Myocyte (in vitro differentiated cells): ENCODE measurements around the gene PDCD1LG2. TPM values are rescaled to one million over a fixed set of nuclear protein-coding genes. Genes with fewer than 3 reads are reported as not detected.
"Not testable (repeated sequence)": the region's sequence is repeated elsewhere in the genome, so short reads cannot be mapped to it uniquely, and the experiment has no call there.

ENCODE experiments used
- DNase-seq: peaks from one replicate; pipeline ENCODE4 v3.0.0-alpha.2; 2012; ENCODE audit warnings: low read depth
- polyA plus RNA-seq: library from polyadenylated mRNA; unstranded; fragments of >200 nt; gene quantifications from one replicate; pipeline ENCODE4 v1.2.1, GENCODE V29; 2012; ENCODE audit warnings: missing spikeins
- total RNA-seq: library from RNA; depleted of rRNA; stranded (reverse); fragments of >200 nt; gene quantifications from 2 replicates; pipeline ENCODE4 v1.2.3, GENCODE V29; 2014

PDCD1LG2 gene
- 4.1 and 4.7 TPM in 2 replicates for total RNA-seq
- polyA plus RNA-seq = 2.0 TPM

- DNase-seq = peak; percentile 50
Observed at GRCh38 chr9:5510360-5510931, at the start of gene PDCD1LG2. Gene PDCD1LG2 (plus strand): TSS chr9:5510531. CDS start chr9:5522547, 12,016 bp downstream.

- not testable (repeated sequence) for DNase-seq
Observed at GRCh38 chr9:5464831-5465330, 45.5 kb upstream of the PDCD1LG2 start.

- no peak for DNase-seq
Observed at GRCh38 chr9:5466005-5466404, 44.3 kb upstream of the PDCD1LG2 start.

GRCh38 chr9:5466766-5467165 is 43.6 kb upstream of the PDCD1LG2 start:
- no peak for DNase-seq

GRCh38 chr9:5468850-5469249 is 41.5 kb upstream of the PDCD1LG2 start:
- no peak for DNase-seq

DNA sequence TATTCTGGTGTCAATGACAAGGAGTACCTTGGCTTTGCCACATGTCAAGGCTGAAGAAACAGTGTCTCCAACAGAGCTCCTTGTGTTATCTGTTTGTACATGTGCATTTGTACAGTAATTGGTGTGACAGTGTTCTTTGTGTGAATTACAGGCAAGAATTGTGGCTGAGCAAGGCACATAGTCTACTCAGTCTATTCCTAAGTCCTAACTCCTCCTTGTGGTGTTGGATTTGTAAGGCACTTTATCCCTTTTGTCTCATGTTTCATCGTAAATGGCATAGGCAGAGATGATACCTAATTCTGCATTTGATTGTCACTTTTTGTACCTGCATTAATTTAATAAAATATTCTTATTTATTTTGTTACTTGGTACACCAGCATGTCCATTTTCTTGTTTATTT is 40.2 kb upstream of the PDCD1LG2 start:
- DNase-seq = no peak

GRCh38 chr9:5470816-5471215 is 39.5 kb upstream of the PDCD1LG2 start:
- no peak for DNase-seq

DNA sequence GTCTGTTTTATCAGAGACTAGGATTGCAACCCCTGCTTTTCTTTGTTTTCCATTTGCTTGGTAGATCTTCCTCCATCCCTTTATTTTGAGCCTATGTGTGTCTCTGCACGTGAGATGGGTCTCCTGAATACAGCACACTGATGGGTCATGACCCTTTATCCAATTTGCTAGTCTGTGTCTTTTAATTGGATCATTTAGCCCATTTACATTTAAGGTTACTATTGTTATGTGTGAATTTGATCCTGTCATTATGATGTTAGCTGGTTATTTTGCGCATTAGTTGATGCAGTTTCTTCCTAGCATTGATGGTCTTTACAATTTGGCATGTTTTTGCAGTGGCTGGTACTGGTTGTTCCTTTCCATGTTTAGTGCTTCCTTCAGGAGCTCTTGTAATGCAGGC is 34.7 kb upstream of the PDCD1LG2 start:
- not testable (repeated sequence) for DNase-seq

GRCh38 chr9:5478206-5478605 is 32.1 kb upstream of the PDCD1LG2 start:
- DNase-seq = no peak

- DNase-seq = no peak
Observed at GRCh38 chr9:5479994-5480694, 30.2 kb upstream of the PDCD1LG2 start.

DNA sequence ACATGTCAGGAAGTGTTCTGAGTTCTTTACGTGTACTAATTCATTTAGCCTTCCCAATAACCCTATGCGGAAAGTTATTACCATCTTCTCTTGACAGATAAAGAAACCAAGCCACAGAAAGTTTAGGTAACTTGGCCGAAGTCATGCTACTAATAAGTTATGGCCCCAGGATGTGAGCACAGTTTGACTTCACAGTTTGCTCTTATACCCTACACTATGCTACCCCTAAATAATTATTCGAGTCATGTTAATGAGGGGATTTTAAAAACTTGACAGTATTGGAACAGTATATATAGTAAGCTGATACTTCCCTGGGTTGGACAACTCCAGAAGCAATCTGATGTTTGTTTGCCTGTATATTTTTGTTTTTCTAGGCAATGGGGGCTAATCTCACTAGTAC is 29.4 kb upstream of the PDCD1LG2 start:
- no peak for DNase-seq

DNA sequence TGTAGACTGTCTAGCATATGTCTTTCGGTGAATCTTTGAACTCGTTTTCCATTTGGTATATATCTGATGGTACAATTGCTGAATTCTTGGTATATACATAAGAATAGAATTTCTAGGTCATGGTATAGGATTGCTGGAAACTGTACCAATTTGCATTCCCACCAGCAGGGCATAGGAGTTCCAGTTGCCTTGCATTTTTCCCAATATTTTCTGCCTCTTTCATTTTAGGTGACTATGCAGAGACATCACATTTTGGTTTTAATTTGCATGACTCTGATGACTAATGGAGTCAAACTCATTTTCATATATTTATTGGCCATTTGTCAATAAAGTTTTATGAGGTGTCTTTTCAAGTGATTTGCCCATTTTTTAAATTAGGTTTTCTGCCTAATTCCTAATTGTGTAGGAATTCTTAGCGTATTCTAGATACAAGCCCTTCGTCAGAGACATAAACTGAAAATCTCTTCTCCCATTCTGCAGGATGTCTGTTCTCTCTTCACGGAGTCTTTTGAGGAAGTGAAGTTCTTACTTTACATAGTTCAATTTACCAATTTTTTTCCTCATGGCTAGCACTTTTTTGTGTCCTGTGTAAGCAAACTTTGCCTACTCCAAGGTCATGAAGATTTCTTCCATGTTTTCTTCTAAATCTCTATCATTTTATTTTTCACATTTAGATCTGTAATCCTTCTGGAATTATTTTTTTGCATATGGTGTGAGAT is 28.9 kb upstream of the PDCD1LG2 start:
- no peak for DNase-seq

- DNase-seq = no peak
Observed at GRCh38 chr9:5482194-5482593, 28.1 kb upstream of the PDCD1LG2 start.

- DNase-seq = no peak
Observed at GRCh38 chr9:5483306-5483705, 27.0 kb upstream of the PDCD1LG2 start.

GRCh38 chr9:5485378-5486085 is 24.8 kb upstream of the PDCD1LG2 start:
- no peak for DNase-seq

GRCh38 chr9:5486988-5487387 is 23.3 kb upstream of the PDCD1LG2 start:
- DNase-seq = no peak

- no peak for DNase-seq
Observed at GRCh38 chr9:5488221-5489008, 21.9 kb upstream of the PDCD1LG2 start.

- no peak for DNase-seq
Observed at GRCh38 chr9:5489630-5490490, 20.5 kb upstream of the PDCD1LG2 start.

DNA sequence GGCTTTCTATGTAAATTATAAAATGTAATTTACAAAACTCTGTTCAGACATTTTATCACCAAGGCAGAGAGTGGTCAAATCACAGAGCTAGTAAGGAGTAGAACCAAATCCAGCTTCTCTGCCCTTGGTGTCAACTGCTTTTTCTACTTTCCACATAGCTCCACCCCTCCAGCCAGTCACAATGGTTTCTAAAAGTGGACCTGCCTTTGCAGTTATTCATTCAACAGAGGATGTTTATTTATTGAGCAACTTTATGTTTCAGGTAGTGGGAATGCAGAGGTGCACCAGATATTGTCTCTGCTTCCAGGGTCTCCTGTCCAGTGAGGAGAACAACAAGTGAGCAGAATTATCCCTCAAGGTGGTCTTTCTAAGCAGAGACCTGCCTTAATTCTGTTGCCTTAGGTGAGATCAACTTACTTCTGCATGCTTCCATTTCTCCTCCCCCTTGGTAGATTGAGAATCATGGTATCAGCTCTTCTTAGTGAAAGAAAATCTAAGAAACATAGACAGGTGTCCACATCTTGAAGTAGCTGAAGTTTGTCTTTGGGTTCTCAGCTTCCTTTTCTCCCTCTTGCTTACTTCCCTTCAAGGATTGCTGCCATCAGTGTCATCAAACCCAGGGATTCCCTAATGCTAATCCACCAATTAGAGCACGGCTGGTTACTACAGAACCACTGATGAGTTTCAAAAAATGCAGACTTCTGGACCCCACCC is 17.2 kb upstream of the PDCD1LG2 start:
- no peak for DNase-seq
